Measurements from ENCODE around the gene ASB9. TPM values are rescaled to one million over a fixed set of nuclear protein-coding genes. Genes with fewer than 3 reads are reported as not detected.

ASB9 gene
- total RNA-seq, 1 donor from 2014 or later = not detected

DNA sequence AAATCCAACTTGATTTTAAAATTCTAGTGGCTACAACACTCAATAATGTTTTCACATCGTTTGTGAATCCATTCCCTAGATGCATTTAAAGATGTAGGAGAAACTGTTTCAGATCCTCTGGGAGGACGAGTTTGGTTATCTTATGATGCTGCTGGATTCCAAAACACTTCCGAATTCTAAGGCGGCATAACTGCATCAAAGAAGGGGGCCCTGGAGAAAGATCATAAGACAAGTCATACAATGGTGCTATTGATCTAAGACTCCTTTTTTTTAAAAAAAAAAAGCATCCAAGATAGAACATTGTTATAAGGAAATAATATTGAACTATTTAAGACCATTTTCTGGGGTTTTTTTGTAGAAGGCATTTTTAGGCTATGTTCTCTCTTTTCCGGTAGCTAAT, 25.5 kb downstream of the ASB9 start:
- no peaks in the 10 kb centered on the region for H3K27me3 Mint-ChIP-seq (ENCODE audit: unreplicated experiment)
- TF ChIP-seq, protein P1, sequence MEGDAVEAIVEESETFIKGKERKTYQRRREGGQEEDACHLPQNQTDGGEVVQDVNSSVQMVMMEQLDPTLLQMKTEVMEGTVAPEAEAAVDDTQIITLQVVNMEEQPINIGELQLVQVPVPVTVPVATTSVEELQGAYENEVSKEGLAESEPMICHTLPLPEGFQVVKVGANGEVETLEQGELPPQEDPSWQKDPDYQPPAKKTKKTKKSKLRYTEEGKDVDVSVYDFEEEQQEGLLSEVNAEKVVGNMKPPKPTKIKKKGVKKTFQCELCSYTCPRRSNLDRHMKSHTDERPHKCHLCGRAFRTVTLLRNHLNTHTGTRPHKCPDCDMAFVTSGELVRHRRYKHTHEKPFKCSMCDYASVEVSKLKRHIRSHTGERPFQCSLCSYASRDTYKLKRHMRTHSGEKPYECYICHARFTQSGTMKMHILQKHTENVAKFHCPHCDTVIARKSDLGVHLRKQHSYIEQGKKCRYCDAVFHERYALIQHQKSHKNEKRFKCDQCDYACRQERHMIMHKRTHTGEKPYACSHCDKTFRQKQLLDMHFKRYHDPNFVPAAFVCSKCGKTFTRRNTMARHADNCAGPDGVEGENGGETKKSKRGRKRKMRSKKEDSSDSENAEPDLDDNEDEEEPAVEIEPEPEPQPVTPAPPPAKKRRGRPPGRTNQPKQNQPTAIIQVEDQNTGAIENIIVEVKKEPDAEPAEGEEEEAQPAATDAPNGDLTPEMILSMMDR (IDR thresholded peaks at IDR 0.05; ENCODE audit: partially characterized antibody, unreplicated experiment) = no peak
- H3K4me3 Mint-ChIP-seq (ENCODE audit: unreplicated experiment) = no peak overlapping the region
- no peak for DNase-seq
- no peaks in the 10 kb centered on the region for H3K9me3 Mint-ChIP-seq (ENCODE audit: unreplicated experiment)
- no peaks in the 10 kb centered on the region for H3K36me3 Mint-ChIP-seq (ENCODE audit: unreplicated experiment)
- no peak overlapping the region for H3K27ac Mint-ChIP-seq (ENCODE audit: unreplicated experiment)
- H3K4me1 Mint-ChIP-seq (ENCODE audit: low read depth, unreplicated experiment) = no peaks in the 10 kb centered on the region

DNA sequence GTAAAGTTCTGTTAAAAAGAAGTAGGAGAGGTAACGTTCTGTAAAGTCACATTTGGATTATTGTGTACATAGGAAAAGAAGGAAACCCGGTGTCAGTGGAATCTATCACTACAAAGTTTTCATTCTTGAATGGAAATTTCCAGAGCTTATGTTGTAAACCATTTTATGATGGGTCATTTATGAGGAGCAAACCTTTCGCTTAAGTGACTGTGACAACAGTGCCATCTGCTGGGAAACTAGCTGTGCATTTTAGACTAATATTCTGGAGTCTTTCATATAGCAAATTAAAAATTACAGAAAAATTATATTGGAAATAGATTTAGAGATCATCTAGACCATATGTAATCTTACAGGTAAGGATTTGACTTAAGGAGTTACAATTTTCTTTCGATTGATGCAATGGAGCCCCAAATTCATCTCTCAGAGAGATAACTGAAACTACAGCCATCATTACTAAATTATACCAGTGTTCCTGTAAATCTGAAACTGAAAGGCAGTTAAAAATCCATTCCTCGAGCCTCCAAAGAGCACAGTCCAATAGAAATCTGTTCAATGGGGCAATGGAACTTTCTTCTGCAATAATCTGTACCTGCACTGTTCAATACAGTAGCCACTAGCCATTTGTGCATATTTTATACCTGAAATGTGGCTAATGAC, 26.9 kb downstream of the ASB9 start:
- Mint-ChIP-seq H3K9me3 (ENCODE audit: unreplicated experiment) (no peaks in the 10 kb centered on the region), H3K4me1 (ENCODE audit: low read depth, unreplicated experiment) (no peaks in the 10 kb centered on the region), H3K27ac (ENCODE audit: unreplicated experiment) (no peak overlapping the region), H3K36me3 (ENCODE audit: unreplicated experiment) (no peaks in the 10 kb centered on the region), H3K4me3 (ENCODE audit: unreplicated experiment) (no peak overlapping the region), H3K27me3 (ENCODE audit: unreplicated experiment) (no peaks in the 10 kb centered on the region)
- TF ChIP-seq, protein P1 (IDR thresholded peaks at IDR 0.05; ENCODE audit: partially characterized antibody, unreplicated experiment) = no peak
- peak; percentile 27 for DNase-seq

DNA sequence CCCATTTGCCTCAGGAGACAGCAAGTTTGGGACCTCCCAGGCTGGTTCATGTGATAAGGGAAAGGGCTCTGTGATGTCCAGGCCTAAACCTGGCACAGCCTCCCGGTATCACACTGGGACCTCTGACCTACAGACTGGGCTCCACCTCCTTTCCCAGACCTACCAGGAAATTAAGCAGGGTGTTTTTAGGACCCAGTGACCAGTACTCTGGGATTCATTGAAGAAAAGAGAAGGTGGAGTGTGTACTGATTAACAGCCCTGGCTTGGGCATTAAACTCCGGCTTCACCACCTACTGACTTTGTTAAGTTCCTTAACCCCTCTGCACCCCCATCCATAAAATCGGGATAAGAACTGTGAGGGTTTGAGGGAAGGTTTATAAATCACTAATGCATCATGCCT, 28.6 kb downstream of the ASB9 start:
- no peaks in the 10 kb centered on the region for H3K9me3 Mint-ChIP-seq (ENCODE audit: unreplicated experiment)
- H3K27me3 Mint-ChIP-seq (ENCODE audit: unreplicated experiment) = no peaks in the 10 kb centered on the region
- no peak overlapping the region for H3K4me3 Mint-ChIP-seq (ENCODE audit: unreplicated experiment)
- no peak for DNase-seq
- H3K36me3 Mint-ChIP-seq (ENCODE audit: unreplicated experiment) = no peaks in the 10 kb centered on the region
- TF ChIP-seq, protein P1 (IDR thresholded peaks at IDR 0.05; ENCODE audit: partially characterized antibody, unreplicated experiment) = no peak
- H3K4me1 Mint-ChIP-seq (ENCODE audit: low read depth, unreplicated experiment) = no peaks in the 10 kb centered on the region
- no peak overlapping the region for H3K27ac Mint-ChIP-seq (ENCODE audit: unreplicated experiment)

DNA sequence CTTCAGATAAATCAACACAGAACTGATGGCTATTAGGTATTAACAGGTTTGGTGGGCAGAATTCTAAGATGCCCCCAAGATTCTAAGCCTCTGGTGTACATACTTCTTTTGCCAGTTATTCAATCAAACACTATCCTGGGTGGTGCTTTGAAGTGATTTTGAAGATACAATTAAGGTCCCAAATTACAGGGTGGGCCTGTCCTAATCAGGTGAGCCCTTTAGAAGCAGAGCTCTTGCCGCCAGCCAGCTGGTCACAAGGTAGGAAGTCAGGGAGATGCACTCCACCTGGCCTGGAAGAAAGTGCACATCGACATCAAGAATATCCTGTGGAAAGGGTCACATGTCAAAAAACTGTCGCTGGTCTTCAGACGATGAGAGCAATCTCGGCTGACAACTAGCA, 29.5 kb downstream of the ASB9 start:
- no peak overlapping the region for H3K4me3 Mint-ChIP-seq (ENCODE audit: unreplicated experiment)
- TF ChIP-seq, protein P1 (IDR thresholded peaks at IDR 0.05; ENCODE audit: partially characterized antibody, unreplicated experiment) = no peak
- H3K27ac Mint-ChIP-seq (ENCODE audit: unreplicated experiment) = no peak overlapping the region
- no peaks in the 10 kb centered on the region for H3K36me3 Mint-ChIP-seq (ENCODE audit: unreplicated experiment)
- no peak for DNase-seq
- H3K9me3 Mint-ChIP-seq (ENCODE audit: unreplicated experiment) = no peaks in the 10 kb centered on the region
- no peaks in the 10 kb centered on the region for H3K27me3 Mint-ChIP-seq (ENCODE audit: unreplicated experiment)
- H3K4me1 Mint-ChIP-seq (ENCODE audit: low read depth, unreplicated experiment) = no peaks in the 10 kb centered on the region

DNA sequence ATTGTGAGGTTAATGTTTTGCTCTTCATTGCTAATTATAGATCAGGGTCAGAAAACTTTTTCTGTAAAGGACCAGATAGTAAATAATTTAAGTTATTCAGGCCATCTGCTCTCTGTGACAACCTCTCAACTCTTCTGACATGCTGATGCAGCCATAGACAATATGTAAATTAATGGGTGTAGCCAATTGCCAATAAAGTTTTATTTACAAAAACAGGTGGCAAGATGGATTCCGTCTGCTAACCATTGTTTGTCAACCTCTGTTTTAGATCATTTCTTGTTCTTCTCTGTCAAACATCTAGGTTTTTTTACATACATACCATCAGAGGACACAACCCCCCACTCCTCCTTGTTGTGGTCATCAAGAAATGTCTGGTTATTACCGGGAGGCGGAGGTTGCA, 33.7 kb downstream of the ASB9 start:
- Mint-ChIP-seq H3K4me1 (ENCODE audit: low read depth, unreplicated experiment) (no peaks in the 10 kb centered on the region), H3K27me3 (ENCODE audit: unreplicated experiment) (no peaks in the 10 kb centered on the region)
- no peak for DNase-seq

More for the DNA sequence above, 33.7 kb downstream of the ASB9 start:
- Mint-ChIP-seq H3K9me3 (ENCODE audit: unreplicated experiment) (no peaks in the 10 kb centered on the region), H3K27ac (ENCODE audit: unreplicated experiment) (no peak overlapping the region), H3K4me3 (ENCODE audit: unreplicated experiment) (no peak overlapping the region), H3K36me3 (ENCODE audit: unreplicated experiment) (no peaks in the 10 kb centered on the region)
- TF ChIP-seq, protein P1 (IDR thresholded peaks at IDR 0.05; ENCODE audit: partially characterized antibody, unreplicated experiment) = no peak

Measured in glutamatergic neuron (in vitro differentiated cells).